Lower lobe of right lung (tissue), 2 donors: ENCODE measurements around the gene STAMBP. TPM values are rescaled to one million over a fixed set of nuclear protein-coding genes. Genes with fewer than 3 reads are reported as not detected.

ENCODE experiments used
- ATAC-seq, 2 donors: fragments of 200-7000 bp; cut with Tn5 transposase; one replicate each; pipeline ENCODE4 v1.9.1; 2020 to 2022; ENCODE audit warnings: mild to moderate bottlenecking in 2 of 2, moderate library complexity in 2 of 2
- DNase-seq: peaks from one replicate; pipeline ENCODE4 v3.0.0-alpha.2; 2020
- H3K27ac ChIP-seq: fragments of 200-600 bp; one replicate; pipeline ENCODE4 v1.8.0; 2022
- H3K27me3 ChIP-seq: fragments of 200-600 bp; one replicate; pipeline ENCODE4 v1.8.0; 2022; ENCODE audit warnings: low read depth
- H3K36me3 ChIP-seq: fragments of 200-600 bp; one replicate; pipeline ENCODE4 v1.8.0; 2022; ENCODE audit warnings: mild to moderate bottlenecking
- H3K4me1 ChIP-seq: fragments of 200-600 bp; one replicate; pipeline ENCODE4 v1.8.0; 2022
- H3K4me3 ChIP-seq: fragments of 200-600 bp; one replicate; pipeline ENCODE4 v1.8.0; 2022; ENCODE audit warnings: mild to moderate bottlenecking
- H3K9me3 ChIP-seq: fragments of 200-600 bp; one replicate; pipeline ENCODE4 v1.8.0; 2022
- CTCF ChIP-seq: fragments of 200-600 bp; IDR thresholded peaks from one replicate; pipeline ENCODE4 v1.8.0; 2022; ENCODE audit warnings: antibody characterized with exemption, mild to moderate bottlenecking
- intact Hi-C: fragments of 100-400 bp; cut with DNase I; formaldehyde crosslinking; loops from one replicate; pipeline ENCODE4 v1.11.0; 2022
- total RNA-seq: library from RNA; stranded (reverse); fragmentation: NEBNext Ultra II Directional; extraction: Animal tissue kit (Norgen Biotek cat#: 25700); gene quantifications from one replicate; pipeline ENCODE4 v1.2.1, GENCODE V29; 2021
- donor health status: DM: no; HTN: yes; CAD: no; lungs with severe emphysema.

Gene STAMBP
- total RNA-seq, 1 donor from 2014 or later = 31.3 TPM

DNA sequence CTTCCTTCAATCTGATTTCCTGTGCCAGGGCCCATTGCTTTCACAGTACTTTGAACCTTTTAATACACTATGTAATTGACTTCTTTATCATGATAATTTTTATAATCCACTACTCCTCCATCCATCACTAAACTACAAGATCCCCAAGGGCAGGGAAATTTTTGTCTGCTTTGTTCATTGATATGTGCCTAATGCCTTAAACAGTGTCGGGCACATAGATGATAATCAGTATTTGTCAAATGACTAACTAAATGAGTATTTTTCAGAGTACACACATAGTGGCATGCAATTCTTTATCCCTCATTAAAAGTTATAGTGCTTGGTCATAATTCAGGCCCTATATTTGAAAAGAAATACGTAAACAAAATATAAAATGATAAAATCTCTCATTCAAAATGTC is 5.3 kb upstream of the STAMBP start:
- Histone ChIP-seq H3K36me3 (no peaks in the 10 kb centered on the region), H3K4me1 (peaks cover 8% of the 10 kb centered on the region), H3K27ac (no peak overlapping the region), H3K4me3 (no peak overlapping the region), H3K9me3 (no peaks in the 10 kb centered on the region), H3K27me3 (no peaks in the 10 kb centered on the region)
- TF ChIP-seq CTCF = no peak
- DNase-seq (no peak), ATAC-seq (no peak)
- intact Hi-C loops = no loop called here

DNA sequence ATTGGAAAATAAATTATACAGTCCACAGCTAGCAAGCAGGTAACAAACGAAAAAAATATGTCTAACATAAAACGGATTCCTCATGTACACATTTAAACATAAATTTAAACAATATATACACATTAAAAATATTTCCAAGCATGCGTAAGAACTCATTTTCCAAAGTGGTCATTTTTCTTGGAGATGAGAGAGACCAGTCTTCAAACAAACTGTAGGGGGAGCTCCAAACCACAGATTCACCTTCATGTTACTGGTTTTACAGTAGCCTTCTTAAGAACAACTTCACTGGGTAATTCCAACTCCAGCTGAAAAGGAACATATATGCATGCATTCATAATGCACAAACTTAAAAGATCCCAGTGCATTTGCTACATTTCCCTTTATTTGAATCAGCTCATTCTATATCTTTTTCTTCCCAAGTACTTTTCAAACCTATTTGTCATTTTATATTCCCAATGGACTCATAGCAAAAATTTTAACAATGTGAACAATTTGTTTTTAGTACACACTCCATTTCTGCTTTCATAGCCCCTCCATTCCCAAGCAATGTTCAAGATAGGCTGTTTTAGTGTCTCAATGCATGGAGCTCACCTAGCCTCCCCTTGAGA is 4.7 kb upstream of the STAMBP start:
- intact Hi-C loops = no loop called here
- Histone ChIP-seq H3K36me3 (no peaks in the 10 kb centered on the region), H3K27me3 (no peaks in the 10 kb centered on the region), H3K4me3 (no peak overlapping the region), H3K4me1 (peaks cover 8% of the 10 kb centered on the region), H3K27ac (no peak overlapping the region), H3K9me3 (no peaks in the 10 kb centered on the region)
- no peak for ATAC-seq
- peak; percentile 82 for TF ChIP-seq CTCF
- no peak for DNase-seq

DNA sequence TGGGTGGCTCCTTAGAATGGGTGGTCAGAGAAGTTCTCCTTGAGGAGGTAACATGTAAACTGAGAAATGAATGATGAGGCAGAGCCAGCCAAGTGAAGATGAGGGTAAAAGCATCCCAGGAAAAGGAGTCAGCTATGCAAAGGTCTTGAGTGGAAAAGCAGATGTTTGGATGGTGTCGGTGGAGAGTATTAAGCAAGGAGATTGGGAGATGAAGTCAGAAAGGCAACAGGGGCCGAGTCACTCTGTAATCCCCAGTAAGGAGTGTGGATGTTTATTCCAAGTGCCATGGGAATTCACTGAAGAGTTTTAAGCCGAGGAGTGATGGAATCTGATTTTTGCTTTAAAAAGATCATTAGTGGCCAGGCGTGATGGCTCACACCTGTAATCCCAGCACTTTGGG is 3.4 kb upstream of the STAMBP start:
- H3K36me3 ChIP-seq = no peaks in the 10 kb centered on the region
- H3K27ac ChIP-seq = no peak overlapping the region
- no peak overlapping the region for H3K4me3 ChIP-seq
- DNase-seq (no peak), ATAC-seq (no peak)
- intact Hi-C loops = no loop called here
- H3K27me3 ChIP-seq = no peaks in the 10 kb centered on the region
- H3K4me1 ChIP-seq = peaks cover 20% of the 10 kb centered on the region
- no peak for TF ChIP-seq CTCF
- no peaks in the 10 kb centered on the region for H3K9me3 ChIP-seq

GRCh38 chr2:73827018-73827417 is 1.7 kb upstream of the STAMBP start:
- Histone ChIP-seq H3K27me3 (no peaks in the 10 kb centered on the region), H3K9me3 (no peaks in the 10 kb centered on the region), H3K4me1 (peaks cover 21% of the 10 kb centered on the region), H3K27ac (no peak overlapping the region), H3K36me3 (peaks cover 9% of the 10 kb centered on the region), H3K4me3 (no peak overlapping the region)
- DNase-seq (no peak), ATAC-seq (no peak)
- intact Hi-C loops = no loop called here
- TF ChIP-seq CTCF = no peak

DNA sequence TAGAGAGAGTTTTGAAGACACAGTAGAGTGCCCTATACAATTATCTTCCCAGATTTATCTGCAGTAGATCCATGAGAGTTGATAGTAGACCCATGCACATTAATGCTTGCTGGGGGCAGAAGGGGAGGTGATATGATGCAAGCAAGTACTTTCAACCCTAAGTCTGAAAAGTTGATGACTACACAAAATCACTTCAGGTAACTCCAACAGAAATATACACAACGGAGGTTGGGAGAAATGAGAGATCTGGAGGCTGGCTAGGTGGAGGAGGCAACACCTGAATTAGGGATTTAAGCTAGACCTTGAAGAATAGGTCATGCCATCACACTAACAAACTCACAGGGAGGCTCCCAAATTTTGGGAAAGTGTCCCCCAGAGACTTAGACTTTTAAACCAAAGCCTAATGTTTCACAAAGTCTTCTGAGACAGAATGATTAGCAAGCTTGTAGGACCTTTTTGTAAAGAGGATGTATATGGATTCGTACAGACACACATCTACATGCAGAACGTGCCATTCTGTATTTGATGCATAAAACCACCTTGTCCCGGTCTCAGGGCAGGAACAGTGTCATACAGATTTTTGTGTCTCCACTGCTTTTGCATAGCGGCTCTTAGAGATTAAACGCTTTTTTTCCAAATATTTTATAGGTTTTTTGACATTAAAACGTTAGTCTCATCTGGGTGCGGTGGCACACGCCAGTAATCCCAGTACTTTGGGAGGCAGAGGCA is 937 bp upstream of the STAMBP start:
- no peak for DNase-seq
- intact Hi-C loops = no loop called here

More for the DNA sequence above, 937 bp upstream of the STAMBP start:
- Histone ChIP-seq H3K36me3 (peaks cover 14% of the 10 kb centered on the region), H3K27ac (peak overlapping the region; percentile 92), H3K27me3 (no peaks in the 10 kb centered on the region), H3K9me3 (no peaks in the 10 kb centered on the region), H3K4me1 (peaks cover 21% of the 10 kb centered on the region), H3K4me3 (peak overlapping the region; percentile 69)
- no peak for TF ChIP-seq CTCF
- no peak for ATAC-seq
